BLaER1 treated with 17β-estradiol and CSF1 and Interleukin-3, amounts not matched to agents 10 nM and 100 nM (cell line): ENCODE data around the gene C16orf95.

Experiments used
- H3K27ac ChIP-seq, 11 experiments: shearing (Covaris generic); formaldehyde crosslinking; 2 replicates each; pipeline ENCODE4 v1.8.1; 2022
- H3K27me3 ChIP-seq, 11 experiments: shearing (Covaris generic); formaldehyde crosslinking; 2 replicates each; pipeline ENCODE4 v1.8.1; 2022
- H3K36me3 ChIP-seq, 11 experiments: shearing (Covaris generic); formaldehyde crosslinking; 2 replicates each; pipeline ENCODE4 v1.8.1; 2022
- H3K4me1 ChIP-seq, 10 experiments: shearing (Covaris generic); formaldehyde crosslinking; 2 replicates each; pipeline ENCODE4 v1.8.1; 2022
- H3K4me2 ChIP-seq, 11 experiments: shearing (Covaris generic); formaldehyde crosslinking; 2 replicates each; pipeline ENCODE4 v1.8.1; 2022
- H3K4me3 ChIP-seq, 10 experiments: shearing (Covaris generic); formaldehyde crosslinking; 2 replicates each; pipeline ENCODE4 v1.8.1; 2022
- H3K9ac ChIP-seq, 11 experiments: shearing (Covaris generic); formaldehyde crosslinking; 2 replicates each; pipeline ENCODE4 v1.8.1; 2022
- H3K9me3 ChIP-seq, 11 experiments: shearing (Covaris generic); formaldehyde crosslinking; replicated peaks in 1 of 11; 2 replicates each; pipeline ENCODE4 v1.8.1; 2022
- H4K20me1 ChIP-seq, 11 experiments: shearing (Covaris generic); formaldehyde crosslinking; 2 replicates each; pipeline ENCODE4 v1.8.1; 2022
- Cebpa-rat ChIP-seq, 11 experiments: shearing (Covaris generic); IDR thresholded peaks; 2 replicates each; pipeline ENCODE4 v1.8.1; 2022

C16orf95 gene

GRCh38 chr16:87286839-87287626 lies 30.2 kb downstream of the C16orf95 start:
- H3K9me3 ChIP-seq = peaks cover 10 to 31% (median 16%) of the 10 kb centered on the region in 11 experiments; a peak in 20 of 22 replicates
- no peak overlapping the region for H3K27ac ChIP-seq
- no peaks in the 10 kb centered on the region for H3K27me3 ChIP-seq
- peaks cover 0 to 7% (median 0%) of the 10 kb centered on the region in 10 experiments; a peak in 1 of 20 replicates for H3K4me1 ChIP-seq
- H3K4me2 ChIP-seq = no peak overlapping the region
- no peak for TF ChIP-seq Cebpa-rat (IDR thresholded peaks at IDR 0.05)
- no peak overlapping the region for H3K9ac ChIP-seq
- no peak overlapping the region for H3K4me3 ChIP-seq
- H3K36me3 ChIP-seq = peaks cover 0 to 4% (median 0%) of the 10 kb centered on the region in 11 experiments; a peak in 1 of 22 replicates
- H4K20me1 ChIP-seq = no peaks in the 10 kb centered on the region

- no peak overlapping the region for H3K4me2 ChIP-seq
- peaks cover 0 to under 1% (median 0%) of the 10 kb centered on the region in 11 experiments; a peak in 1 of 22 replicates for H4K20me1 ChIP-seq
- no peak overlapping the region for H3K27ac ChIP-seq
- no peaks in the 10 kb centered on the region for H3K27me3 ChIP-seq
- no peaks in the 10 kb centered on the region for H3K4me1 ChIP-seq
- no peaks in the 10 kb centered on the region for H3K36me3 ChIP-seq
- no peak overlapping the region for H3K4me3 ChIP-seq
- TF ChIP-seq Cebpa-rat (IDR thresholded peaks at IDR 0.05) = no peak
- H3K9ac ChIP-seq = no peak overlapping the region
- peaks cover 6 to 23% (median 10%) of the 10 kb centered on the region in 11 experiments; a peak in 19 of 22 replicates for H3K9me3 ChIP-seq
Measured at GRCh38 chr16:87284183-87284582, 33.0 kb downstream of the C16orf95 start.

- H3K36me3 ChIP-seq = no peaks in the 10 kb centered on the region
- no peak overlapping the region for H3K4me3 ChIP-seq
- no peak overlapping the region for H3K27ac ChIP-seq
- peaks cover 0 to 5% (median 0%) of the 10 kb centered on the region in 11 experiments; a peak in 1 of 22 replicates for H4K20me1 ChIP-seq
- peak overlapping the region in 3 of 11 experiments; percentile 28 to 91 (median 50); a peak in 6 of 22 replicates for H3K4me2 ChIP-seq
- H3K9me3 ChIP-seq = peaks cover 0 to 4% (median 0%) of the 10 kb centered on the region in 11 experiments; a peak in 6 of 22 replicates
- H3K9ac ChIP-seq = no peak overlapping the region
- peaks cover 10 to 49% (median 42%) of the 10 kb centered on the region in 10 experiments for H3K4me1 ChIP-seq
- 0 out of 22 replicates have a peak, but pooled peaks cover 0 to 10% (median 0%) of the 10 kb centered on the region in 11 experiments for H3K27me3 ChIP-seq
- TF ChIP-seq Cebpa-rat (IDR thresholded peaks at IDR 0.05) = no peak
Measured at GRCh38 chr16:87279094-87279658, 38.0 kb downstream of the C16orf95 start.

GRCh38 chr16:87278191-87279093 lies 38.8 kb downstream of the C16orf95 start:
- H3K9me3 ChIP-seq = no peaks in the 10 kb centered on the region
- H3K4me1 ChIP-seq = peaks cover 10 to 56% (median 47%) of the 10 kb centered on the region in 10 experiments

GRCh38 chr16:87276924-87277323 lies 40.3 kb downstream of the C16orf95 start:
- H3K27me3 ChIP-seq = peaks cover 0 to 10% (median 0%) of the 10 kb centered on the region in 11 experiments; a peak in 1 of 22 replicates
- peaks cover 10 to 71% (median 62%) of the 10 kb centered on the region in 10 experiments for H3K4me1 ChIP-seq
- TF ChIP-seq Cebpa-rat (IDR thresholded peaks at IDR 0.05) = no peak
- H4K20me1 ChIP-seq = peaks cover 0 to 5% (median 0%) of the 10 kb centered on the region in 11 experiments; a peak in 1 of 22 replicates
- no peak overlapping the region for H3K27ac ChIP-seq
- no peaks in the 10 kb centered on the region for H3K9me3 ChIP-seq
- H3K4me2 ChIP-seq = peak overlapping the region in 8 of 11 experiments; percentile 63 to 96 (median 78); a peak in 16 of 22 replicates
- no peaks in the 10 kb centered on the region for H3K36me3 ChIP-seq
- H3K4me3 ChIP-seq = no peak overlapping the region
- peak overlapping the region in 2 of 11 experiments; percentile 30 to 46; a peak in 1 of 22 replicates for H3K9ac ChIP-seq

More at GRCh38 chr16:87278191-87279093, 38.8 kb downstream of the C16orf95 start:
- Histone ChIP-seq H3K36me3 (no peaks in the 10 kb centered on the region), H3K9ac (no peak overlapping the region), H3K27me3 (0 out of 22 replicates have a peak, but pooled peaks cover 0 to 10% (median 0%) of the 10 kb centered on the region in 11 experiments), H3K27ac (no peak overlapping the region), H3K4me3 (no peak overlapping the region), H3K4me2 (peak overlapping the region in 8 of 11 experiments; percentile 10 to 96 (median 66); a peak in 14 of 22 replicates), H4K20me1 (peaks cover 0 to 5% (median 0%) of the 10 kb centered on the region in 11 experiments; a peak in 1 of 22 replicates)
- TF ChIP-seq Cebpa-rat (IDR thresholded peaks at IDR 0.05) = no peak

GRCh38 chr16:87276091-87276701 lies 41.0 kb downstream of the C16orf95 start:
- no peaks in the 10 kb centered on the region for H3K9me3 ChIP-seq
- no peak overlapping the region for H3K27ac ChIP-seq
- H3K4me1 ChIP-seq = peaks cover 15 to 78% (median 70%) of the 10 kb centered on the region in 10 experiments
- peak overlapping the region; percentile 62 to 96 (median 74) for H3K4me2 ChIP-seq
- peak overlapping the region in 1 of 10 experiments; percentile 1; a peak in 2 of 20 replicates for H3K4me3 ChIP-seq
- peaks cover 0 to 5% (median 0%) of the 10 kb centered on the region in 11 experiments; a peak in 1 of 22 replicates for H4K20me1 ChIP-seq
- H3K9ac ChIP-seq = peak overlapping the region in 5 of 11 experiments; percentile 1 to 57 (median 30); a peak in 7 of 22 replicates
- H3K27me3 ChIP-seq = peaks cover 0 to 17% (median 0%) of the 10 kb centered on the region in 11 experiments; a peak in 3 of 22 replicates
- TF ChIP-seq Cebpa-rat (IDR thresholded peaks at IDR 0.05) = no peak
- H3K36me3 ChIP-seq = no peaks in the 10 kb centered on the region

- Histone ChIP-seq H3K9ac (no peak overlapping the region), H3K27me3 (peaks cover 0 to 19% (median 0%) of the 10 kb centered on the region in 11 experiments; a peak in 3 of 22 replicates), H3K36me3 (no peaks in the 10 kb centered on the region), H3K4me3 (no peak overlapping the region), H4K20me1 (peaks cover 0 to 5% (median 0%) of the 10 kb centered on the region in 11 experiments; a peak in 1 of 22 replicates), H3K27ac (no peak overlapping the region), H3K9me3 (peaks cover under 1 to 4% (median 2%) of the 10 kb centered on the region in 11 experiments; a peak in 20 of 22 replicates), H3K4me1 (peaks cover 16 to 93% (median 79%) of the 10 kb centered on the region in 10 experiments), H3K4me2 (peak overlapping the region in 8 of 11 experiments; percentile 32 to 96 (median 78); a peak in 14 of 22 replicates)
- TF ChIP-seq Cebpa-rat (IDR thresholded peaks at IDR 0.05) = no peak
Measured at GRCh38 chr16:87274794-87275193, 42.4 kb downstream of the C16orf95 start.
